HG03060 (cell line): ENCODE data around the gene BTBD17.
"Not testable (repeated sequence)": the region's sequence is repeated elsewhere in the genome, so short reads cannot be mapped to it uniquely, and the experiment has no call there.

Experiments used
- ATAC-seq: cut with Tn5 transposase; IDR thresholded peaks from one replicate; pipeline ENCODE4 v1.9.1; 2021; ENCODE audit warnings: low read depth, moderate number of reproducible peaks; ENCODE audit not compliant: unreplicated experiment

The BTBD17 gene, protein sequence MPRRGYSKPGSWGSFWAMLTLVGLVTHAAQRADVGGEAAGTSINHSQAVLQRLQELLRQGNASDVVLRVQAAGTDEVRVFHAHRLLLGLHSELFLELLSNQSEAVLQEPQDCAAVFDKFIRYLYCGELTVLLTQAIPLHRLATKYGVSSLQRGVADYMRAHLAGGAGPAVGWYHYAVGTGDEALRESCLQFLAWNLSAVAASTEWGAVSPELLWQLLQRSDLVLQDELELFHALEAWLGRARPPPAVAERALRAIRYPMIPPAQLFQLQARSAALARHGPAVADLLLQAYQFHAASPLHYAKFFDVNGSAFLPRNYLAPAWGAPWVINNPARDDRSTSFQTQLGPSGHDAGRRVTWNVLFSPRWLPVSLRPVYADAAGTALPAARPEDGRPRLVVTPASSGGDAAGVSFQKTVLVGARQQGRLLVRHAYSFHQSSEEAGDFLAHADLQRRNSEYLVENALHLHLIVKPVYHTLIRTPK

DNA sequence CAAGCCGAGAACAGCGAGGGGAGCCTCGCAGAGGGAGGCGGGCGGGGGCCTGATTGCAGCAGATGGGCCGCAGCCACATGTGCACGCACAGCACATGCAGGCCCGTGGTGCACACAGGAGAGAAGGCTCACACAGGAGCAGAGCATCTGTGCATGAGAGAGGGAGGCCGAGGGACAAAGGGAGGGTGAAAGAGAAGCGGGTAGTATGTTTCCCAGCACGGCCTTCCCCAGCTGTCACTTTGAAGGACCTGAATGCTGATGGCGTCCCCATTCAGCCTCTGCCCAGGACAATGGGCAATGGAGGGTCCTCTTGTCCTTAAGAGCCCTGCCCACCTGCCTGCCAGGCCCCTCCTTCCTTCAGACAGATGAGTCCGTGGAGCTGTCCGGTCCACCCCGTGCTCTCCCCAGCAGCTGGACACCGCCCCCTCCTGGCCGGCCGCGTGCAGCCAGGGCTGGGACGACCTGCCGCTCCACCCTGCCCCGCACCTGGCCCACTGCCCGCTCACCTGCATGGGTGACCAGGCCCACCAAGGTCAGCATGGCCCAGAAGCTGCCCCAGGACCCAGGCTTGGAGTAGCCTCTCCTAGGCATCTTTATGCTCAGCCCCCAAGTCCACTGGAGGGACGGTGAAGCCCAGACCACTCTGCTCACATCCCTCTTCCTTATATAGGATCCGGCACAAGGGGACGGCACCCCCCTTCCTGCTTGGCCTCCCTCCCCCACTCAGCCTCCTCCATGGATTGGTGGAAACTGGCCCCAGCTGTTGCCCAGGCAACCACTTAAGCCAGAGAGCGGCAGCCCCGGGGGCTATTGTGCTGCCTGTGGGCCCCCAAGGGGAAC lies at the start of gene BTBD17:
TSS of gene BTBD17 (minus strand) at position 639 of the 839 bp plus-strand sequence. CDS start at position 590, 49 bp downstream.
- ATAC-seq: no peak

GRCh38 chr17:74410001-74410443 lies 48.4 kb upstream of the BTBD17 start:
- no peak for ATAC-seq

DNA sequence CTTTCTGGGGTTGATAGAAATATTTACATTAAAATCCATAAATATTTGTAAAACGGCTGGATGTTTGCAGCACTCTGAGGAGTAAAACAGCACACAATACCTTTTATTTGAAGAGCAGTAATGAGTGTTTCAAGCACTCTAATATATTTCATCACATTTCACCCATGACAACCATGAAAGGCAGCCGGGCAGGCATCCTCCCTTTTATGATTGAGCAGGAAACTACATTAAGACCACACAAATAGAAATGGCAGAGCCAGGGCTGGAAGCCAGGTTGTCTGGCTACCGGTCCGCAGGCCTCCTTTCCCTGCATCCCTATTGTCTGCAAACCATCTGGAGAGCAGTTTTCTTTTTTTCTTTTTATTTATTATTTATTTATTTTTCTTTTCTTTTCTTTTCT lies 47.1 kb upstream of the BTBD17 start:
- ATAC-seq: no peak

DNA sequence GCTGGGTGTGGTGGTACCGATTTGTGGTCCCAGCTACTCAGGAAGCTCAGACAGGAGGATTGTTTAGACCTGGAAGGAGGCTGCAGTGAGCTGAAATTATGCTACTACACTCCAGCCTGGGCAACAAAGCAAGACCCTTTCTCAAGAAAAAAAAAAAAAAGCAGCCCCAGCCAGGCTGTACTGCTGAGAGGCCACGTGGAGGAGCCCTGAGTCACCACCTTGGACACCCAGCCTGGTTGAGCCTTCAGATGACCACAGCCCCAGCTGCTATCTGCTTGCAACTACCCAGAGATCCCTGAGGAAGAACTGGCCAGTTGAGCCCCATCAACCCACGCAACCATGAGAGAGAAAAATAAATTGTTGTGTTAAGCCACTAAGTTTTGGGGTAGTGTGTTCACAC lies 46.6 kb upstream of the BTBD17 start:
- ATAC-seq: no peak

- ATAC-seq: no peak
Observed at GRCh38 chr17:74407384-74407783, 45.7 kb upstream of the BTBD17 start.

- not testable (repeated sequence) for ATAC-seq
Observed at GRCh38 chr17:74405311-74405710, 43.6 kb upstream of the BTBD17 start.

DNA sequence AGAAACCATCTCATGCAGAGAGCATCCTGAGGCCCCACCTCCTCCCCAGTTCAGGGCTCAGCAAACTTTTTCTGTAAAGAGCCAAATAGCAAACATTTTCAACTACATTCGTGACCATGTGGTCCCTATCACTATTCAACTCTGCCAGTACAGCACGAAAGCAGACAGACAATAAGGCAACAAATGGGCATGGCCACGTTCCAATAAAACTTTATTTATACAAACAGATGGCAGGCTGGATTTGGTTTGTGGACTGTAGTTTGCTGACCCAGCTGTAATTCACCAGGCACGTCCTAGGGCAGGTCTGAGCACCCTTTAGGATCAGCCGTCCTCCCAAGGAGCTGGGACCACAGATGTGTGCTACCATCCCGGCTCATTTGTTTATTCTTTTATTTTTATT lies 43.1 kb upstream of the BTBD17 start:
- no peak for ATAC-seq

DNA sequence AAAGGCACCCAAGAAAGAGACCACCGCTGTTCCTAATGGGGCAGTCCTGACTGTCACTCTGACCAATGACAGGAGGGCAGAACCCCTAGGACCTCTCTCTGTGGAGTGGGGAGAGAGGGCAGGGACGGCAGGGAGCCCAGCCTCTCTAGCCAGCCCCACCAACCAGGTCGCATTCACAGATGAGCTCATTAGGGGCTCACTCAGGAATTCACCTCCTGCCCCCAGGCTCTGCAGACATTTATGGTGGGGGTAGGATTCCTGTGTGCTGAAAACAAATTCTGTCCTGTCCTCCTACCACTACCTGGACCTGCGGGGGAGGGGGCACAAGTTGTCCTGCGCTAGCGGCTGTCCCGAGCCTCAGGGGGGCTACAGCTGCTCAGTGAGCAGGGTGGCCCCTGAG lies 42.5 kb upstream of the BTBD17 start:
- ATAC-seq: no peak

- no peak for ATAC-seq
Observed at GRCh38 chr17:74403512-74404137, 42.0 kb upstream of the BTBD17 start.

GRCh38 chr17:74402048-74402447 lies 40.4 kb upstream of the BTBD17 start:
- no peak for ATAC-seq

GRCh38 chr17:74396567-74396966 lies 34.9 kb upstream of the BTBD17 start:
- no peak for ATAC-seq

- no peak for ATAC-seq
Observed at GRCh38 chr17:74394977-74395376, 33.3 kb upstream of the BTBD17 start.

DNA sequence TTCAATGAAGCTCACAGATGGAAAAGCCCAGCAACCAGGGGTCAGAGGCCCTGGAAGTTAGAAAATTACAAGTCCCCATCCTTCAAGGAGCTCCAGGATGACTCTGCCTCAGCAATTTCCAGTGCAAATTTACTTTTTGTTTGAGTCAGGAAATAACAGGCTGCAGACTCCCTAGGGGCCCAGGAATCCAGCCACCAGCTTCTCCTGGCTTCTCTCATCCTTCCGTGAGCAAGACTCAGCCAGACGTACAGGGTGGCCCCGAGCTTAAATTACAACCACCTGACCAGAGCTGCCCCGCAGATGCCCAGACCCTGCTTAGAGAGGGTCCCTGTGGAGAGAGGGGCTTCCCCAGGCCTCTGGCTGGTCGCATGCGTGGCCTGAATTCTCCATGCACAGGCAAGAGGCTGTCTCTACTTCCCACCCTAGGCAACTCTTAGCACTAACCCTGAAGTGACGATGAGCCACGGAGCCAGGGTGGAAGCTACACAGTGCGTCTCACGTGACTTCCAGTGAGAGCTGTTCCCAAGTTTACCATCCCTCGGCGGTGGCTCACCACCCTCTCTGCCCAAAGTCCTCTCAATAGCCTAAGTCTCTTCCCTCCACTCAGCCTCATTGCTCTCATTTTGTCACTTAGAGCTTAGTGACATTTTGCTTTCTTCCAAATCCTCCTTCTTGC lies 32.7 kb upstream of the BTBD17 start:
- ATAC-seq: no peak

DNA sequence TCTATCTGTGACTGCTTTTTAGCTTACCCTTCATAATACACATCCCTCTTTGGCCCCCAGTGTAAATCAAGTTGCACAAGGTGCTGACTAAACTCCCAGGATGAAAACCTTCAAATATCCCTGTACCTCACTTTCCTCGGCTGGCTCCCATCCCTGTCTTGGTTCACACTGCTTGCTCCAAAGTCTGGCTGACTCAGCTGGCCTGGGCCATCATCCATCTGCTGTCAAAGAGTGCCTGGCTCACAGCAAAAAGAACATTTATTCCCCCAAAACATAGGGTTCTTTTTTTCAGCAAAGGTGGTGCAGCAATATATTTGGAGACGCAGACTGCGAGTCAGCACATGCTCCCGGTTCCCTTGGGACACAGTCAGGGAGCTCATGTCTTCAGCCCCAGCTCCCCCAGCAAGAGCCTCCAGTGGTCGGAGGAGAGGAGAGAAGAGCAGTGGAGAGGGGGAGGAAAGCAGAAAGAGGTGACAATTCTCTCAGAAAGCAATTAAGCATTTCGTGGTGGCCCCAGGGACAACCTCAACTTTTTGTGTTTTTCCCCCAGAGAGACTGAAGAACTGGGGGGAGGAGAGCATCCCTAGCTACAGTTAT lies 31.8 kb upstream of the BTBD17 start:
- ATAC-seq: no peak

DNA sequence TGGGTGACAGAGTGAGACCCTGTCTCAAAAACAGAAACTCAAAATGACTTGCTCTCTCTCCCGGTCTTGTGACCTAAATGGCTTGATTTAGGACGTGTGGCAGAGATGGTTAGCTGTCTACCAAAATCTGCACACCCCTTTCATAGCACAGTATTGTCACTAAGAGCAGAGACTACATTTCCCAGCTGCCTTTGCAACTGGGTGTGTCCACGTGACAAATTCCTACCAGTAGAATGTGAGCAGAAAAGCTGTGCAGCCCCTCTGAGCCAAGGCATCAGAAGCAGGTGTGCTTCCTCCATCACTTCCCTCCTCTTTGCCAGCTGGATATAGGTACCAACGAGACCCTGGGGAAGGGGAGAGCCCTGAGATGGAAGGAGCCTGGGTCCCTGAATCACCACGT lies 31.2 kb upstream of the BTBD17 start:
- ATAC-seq: no peak

GRCh38 chr17:74391771-74392170 lies 30.1 kb upstream of the BTBD17 start:
- no peak for ATAC-seq

- ATAC-seq: no peak
Observed at GRCh38 chr17:74390680-74391653, 29.3 kb upstream of the BTBD17 start.

DNA sequence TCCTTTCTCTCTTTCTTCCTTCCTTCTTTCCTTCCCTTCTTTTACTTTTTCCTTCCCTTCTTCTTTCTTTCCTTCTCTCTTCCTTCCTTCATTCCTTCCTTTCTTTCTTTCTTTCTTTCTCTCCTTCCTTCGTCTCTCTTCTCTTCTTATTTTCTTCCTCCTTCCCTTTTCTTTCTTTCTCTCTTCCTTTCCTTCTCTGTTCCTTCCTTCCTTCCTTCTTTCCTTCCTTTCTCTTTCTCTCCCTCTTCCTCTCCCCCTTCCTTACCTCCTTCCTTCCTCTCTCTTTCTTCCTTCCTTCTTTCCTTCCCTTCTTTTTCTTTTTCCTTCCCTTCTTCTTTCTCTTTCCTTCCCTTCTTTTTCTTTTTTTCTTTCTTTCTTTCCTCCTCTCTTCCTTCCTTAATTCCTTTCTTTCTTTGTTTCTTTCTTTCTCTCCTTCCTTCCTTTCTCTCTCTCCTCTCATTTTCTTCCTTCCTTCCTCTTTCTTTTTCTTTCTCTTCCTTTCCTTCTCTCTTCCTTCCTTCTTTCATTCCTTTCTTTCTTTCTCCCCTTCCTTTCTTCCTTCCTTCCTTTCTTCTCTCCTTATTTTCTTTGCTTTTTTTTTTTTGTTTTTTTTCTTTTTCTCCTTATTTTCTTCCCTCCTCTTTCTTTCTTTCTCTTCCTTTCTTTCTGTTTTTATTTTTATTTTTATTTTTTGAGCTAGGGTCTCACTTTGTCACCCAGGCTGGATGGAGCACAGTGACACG lies 28.4 kb upstream of the BTBD17 start:
- no peak for ATAC-seq
